HG03108 (cell line): Measurements from ENCODE around the gene CCL22.
"Not testable (repeated sequence)": the region's sequence is repeated elsewhere in the genome, so short reads cannot be mapped to it uniquely, and the experiment has no call there.

Experiments
- ATAC-seq: cut with Tn5 transposase; IDR thresholded peaks from one replicate; pipeline ENCODE4 v1.9.1; 2021; ENCODE audit warnings: moderate library complexity; ENCODE audit not compliant: unreplicated experiment

CCL22 gene

DNA sequence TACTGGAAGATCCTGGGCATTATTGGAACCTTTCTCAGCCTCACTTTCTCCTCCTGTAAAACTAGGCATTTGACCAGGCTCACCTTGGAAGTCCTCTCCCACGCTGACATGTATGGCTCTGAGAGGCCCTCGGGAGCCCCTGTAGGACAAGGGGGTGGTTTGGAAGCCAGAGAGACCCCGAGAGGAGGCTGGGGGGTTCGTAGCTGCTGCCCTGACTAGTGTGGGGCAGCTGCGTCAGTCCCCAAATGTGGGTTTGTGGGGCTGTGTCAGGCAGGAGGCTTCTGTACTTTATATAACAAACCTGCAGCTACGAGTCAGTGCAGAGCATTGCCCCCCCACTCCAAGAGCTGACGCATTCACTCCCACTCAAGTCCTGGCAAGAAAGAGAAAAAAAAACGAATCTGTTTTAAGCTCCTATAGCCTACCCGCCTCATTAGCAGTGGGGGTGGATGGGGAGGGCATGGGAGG lies 15.5 kb downstream of the CCL22 start:
- no peak for ATAC-seq

DNA sequence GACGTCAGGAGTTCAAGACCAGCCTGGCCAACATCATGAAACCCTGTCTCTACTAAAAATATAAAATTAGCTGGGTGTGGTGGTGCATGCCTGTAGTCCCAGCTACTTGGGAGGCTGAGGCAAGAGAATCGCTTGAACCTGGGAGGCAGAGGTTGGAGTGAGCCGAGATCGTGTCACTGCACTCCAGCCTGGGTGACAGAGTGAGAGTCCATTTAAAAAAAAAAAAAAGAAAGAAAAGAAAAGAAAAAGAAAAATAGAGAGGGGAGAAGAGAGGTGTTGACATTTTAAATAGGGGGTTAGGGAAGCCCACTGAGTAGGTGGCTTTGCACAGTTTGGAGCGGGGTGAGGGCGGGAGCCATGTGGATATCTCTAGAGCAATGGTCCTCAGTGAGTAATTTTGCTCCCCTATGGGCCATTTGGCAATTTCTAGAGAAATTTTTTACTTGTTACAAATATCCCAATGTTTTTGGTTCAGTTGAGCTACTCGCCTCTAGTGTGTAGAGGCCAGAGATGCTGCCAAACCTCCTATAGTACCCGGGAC lies 16.4 kb downstream of the CCL22 start:
- not testable (repeated sequence) for ATAC-seq

DNA sequence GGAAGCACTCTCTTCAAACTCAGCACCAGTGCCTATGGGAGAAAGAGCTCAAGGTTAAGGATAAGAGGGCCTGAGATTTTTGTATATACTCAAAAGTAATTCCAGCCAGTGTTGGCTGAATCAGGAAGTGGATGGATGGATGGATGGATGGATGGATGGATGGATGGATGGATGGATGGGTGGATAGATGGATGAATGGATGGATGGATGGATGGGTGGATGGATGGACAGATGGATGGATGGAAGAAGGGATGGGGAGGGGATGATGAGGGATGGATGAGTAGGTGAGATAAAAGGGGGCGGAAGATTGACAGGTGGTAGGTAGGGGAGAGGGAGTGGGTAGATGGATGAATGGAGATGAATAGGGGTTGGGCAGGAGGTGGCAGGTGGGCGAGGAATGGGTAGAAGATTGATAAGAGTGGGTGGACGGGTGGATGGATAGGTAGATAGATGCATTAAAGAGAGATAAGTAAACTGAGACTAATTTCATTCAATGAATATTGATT lies 17.8 kb downstream of the CCL22 start:
- no peak for ATAC-seq

- peak; percentile 68 for ATAC-seq
These were observed 18.7 kb downstream of the CCL22 start for GRCh38 chr16:57377080-57377841.

DNA sequence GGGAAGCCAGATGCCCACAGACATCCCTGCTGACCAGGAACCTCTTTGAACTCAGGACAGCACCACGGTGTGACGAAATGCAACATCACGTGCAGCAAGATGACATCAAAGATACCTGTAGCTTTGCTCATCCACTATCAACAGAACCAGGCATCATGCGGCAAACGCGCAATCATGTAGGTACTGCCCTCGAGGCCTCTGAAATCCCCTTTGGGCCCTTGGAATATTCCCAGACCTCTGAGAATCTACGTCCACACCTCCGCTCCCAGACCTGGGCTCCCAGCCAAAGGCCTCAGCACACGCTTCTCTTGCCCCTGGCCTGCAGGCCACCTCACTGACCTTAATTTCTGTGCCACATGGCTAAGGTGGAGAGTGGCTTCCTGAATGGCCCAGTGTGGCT lies 21.0 kb downstream of the CCL22 start:
- ATAC-seq = no peak

DNA sequence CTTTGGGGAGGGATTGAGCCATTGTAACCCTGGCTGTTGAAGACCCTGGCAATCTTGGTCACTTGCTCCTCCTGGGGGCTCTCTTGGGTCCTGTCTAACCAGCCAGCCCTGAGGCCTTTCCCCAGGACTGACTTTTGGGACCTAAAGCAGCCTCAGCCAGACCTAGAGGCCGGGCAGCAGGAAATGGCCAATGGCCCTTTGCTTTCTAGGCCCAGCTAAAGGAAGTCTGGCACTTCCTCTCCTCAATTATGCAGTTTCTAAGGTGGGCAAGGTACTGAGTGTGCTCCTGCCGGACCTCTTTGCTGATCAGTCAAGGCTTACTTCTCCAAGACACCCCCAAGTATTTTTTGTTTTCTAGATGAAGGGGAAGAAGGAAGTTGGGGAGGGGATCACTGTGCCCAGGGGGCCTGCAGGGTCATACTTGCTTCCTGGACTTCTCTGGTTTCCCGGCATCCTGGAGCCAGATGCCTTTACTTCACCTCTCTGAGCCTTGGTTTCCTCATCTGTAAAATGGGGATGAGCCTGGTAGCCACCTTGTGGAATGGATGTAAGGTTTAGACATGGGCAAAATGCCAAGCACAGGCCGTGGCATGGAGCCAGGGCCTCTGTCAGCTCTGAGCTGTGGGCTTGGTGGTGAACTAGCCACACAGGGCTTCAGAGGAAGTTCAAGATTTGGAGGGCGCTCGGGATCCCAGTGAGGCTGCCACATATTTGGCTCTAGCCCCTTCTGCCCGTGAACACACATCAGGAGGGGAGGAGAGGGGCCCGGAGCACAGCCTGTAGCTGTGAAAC lies 22.3 kb downstream of the CCL22 start:
- no peak for ATAC-seq

DNA sequence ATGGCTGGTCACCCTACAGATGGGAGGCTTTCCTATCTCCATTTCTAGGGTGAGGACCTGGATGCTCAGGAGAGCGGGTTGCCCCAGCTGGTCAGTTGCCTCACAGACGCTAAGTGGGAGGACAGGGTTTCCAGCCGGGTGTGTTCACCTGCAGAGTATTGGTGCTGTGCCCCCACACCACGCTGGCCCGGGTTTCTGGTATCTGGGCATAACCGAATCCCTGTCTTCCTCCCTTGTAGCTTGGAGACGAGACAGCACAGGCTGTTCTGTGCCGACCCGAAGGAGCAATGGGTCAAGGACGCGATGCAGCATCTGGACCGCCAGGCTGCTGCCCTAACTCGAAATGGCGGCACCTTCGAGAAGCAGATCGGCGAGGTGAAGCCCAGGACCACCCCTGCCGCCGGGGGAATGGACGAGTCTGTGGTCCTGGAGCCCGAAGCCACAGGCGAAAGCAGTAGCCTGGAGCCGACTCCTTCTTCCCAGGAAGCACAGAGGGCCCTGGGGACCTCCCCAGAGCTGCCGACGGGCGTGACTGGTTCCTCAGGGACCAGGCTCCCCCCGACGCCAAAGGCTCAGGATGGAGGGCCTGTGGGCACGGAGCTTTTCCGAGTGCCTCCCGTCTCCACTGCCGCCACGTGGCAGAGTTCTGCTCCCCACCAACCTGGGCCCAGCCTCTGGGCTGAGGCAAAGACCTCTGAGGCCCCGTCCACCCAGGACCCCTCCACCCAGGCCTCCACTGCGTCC lies 23.4 kb downstream of the CCL22 start:
- ATAC-seq = no peak

DNA sequence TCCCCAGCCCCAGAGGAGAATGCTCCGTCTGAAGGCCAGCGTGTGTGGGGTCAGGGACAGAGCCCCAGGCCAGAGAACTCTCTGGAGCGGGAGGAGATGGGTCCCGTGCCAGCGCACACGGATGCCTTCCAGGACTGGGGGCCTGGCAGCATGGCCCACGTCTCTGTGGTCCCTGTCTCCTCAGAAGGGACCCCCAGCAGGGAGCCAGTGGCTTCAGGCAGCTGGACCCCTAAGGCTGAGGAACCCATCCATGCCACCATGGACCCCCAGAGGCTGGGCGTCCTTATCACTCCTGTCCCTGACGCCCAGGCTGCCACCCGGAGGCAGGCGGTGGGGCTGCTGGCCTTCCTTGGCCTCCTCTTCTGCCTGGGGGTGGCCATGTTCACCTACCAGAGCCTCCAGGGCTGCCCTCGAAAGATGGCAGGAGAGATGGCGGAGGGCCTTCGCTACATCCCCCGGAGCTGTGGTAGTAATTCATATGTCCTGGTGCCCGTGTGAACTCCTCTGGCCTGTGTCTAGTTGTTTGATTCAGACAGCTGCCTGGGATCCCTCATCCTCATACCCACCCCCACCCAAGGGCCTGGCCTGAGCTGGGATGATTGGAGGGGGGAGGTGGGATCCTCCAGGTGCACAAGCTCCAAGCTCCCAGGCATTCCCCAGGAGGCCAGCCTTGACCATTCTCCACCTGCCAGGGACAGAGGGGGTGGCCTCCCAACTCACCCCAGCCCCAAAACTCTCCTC lies 24.1 kb downstream of the CCL22 start:
- no peak for ATAC-seq

DNA sequence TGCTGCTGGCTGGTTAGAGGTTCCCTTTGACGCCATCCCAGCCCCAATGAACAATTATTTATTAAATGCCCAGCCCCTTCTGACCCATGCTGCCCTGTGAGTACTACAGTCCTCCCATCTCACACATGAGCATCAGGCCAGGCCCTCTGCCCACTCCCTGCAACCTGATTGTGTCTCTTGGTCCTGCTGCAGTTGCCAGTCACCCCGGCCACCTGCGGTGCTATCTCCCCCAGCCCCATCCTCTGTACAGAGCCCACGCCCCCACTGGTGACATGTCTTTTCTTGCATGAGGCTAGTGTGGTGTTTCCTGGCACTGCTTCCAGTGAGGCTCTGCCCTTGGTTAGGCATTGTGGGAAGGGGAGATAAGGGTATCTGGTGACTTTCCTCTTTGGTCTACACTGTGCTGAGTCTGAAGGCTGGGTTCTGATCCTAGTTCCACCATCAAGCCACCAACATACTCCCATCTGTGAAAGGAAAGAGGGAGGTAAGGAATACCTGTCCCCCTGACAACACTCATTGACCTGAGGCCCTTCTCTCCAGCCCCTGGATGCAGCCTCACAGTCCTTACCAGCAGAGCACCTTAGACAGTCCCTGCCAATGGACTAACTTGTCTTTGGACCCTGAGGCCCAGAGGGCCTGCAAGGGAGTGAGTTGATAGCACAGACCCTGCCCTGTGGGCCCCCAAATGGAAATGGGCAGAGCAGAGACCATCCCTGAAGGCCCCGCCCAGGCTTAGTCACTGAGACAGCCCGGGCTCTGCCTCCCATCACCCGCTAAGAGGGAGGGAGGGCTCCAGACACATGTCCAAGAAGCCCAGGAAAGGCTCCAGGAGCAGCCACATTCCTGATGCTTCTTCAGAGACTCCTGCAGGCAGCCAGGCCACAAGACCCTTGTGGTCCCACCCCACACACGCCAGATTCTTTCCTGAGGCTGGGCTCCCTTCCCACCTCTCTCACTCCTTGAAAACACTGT lies 25.0 kb downstream of the CCL22 start:
- ATAC-seq = no peak

- ATAC-seq = no peak
These were observed 25.9 kb downstream of the CCL22 start for GRCh38 chr16:57384248-57385070.

- ATAC-seq = no peak
These were observed 26.5 kb downstream of the CCL22 start for GRCh38 chr16:57385083-57385482.

DNA sequence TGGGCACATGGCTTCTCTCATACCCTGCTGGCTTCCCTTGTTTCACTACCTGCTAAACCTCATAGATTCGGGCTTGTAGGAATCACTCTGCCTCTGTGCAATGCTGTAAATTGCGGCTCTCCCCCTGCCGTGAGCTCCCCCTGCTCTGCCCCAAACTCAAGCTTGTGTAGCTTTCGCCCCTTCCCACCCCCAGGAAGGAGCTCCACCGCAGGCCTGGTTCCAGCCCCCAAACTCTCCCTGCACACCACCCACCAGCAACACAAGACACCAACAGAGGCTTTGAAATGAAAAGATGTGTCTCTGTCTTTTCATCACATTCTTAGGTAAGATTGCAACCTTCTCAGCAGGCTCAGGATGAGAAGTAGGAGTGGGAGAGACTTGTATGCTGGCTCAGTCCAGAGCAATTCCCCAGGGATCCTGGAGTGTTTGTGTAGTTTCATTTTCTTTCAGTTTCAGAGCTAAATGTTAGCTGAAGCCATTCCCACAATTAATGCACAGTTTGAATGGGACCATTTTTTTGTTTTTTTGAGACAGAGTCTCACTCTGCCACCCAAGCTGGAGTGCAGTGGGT lies 27.9 kb downstream of the CCL22 start:
- no peak for ATAC-seq

- ATAC-seq = no peak
These were observed 29.2 kb downstream of the CCL22 start for GRCh38 chr16:57387598-57388354.

DNA sequence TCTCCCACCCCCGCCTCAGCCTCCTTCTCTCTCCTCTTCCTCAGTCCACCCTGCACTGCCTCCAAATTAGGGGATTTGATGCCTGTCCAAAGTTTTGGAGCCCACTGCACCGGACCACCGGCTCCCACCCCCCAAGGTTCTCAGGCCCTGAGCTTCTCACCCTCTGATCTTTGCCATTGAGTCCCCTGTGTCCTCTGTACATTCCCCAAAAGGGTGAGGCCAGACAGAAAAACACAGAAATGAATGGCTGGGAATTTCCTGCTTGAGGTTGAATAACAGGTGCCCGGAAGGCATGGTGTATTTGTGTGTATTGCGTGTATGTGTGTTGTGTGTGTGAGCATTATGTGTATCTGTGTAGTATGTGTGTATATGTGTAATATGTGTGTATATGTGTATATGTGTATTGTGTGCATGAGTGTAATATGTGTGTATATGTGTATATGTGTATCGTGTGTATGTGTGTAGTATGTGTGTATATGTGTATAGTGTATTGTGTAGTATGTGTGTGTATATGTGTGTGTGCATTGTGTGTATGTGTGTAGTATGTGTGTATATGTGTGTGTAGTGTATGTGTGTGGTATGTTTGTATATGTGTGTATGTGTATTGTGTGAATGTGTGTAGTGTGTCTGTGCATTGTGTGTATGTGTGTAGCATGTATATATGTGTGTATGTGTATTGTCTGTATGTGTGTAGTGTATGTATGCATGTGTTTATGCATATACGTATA lies 29.9 kb downstream of the CCL22 start:
- ATAC-seq = no peak

DNA sequence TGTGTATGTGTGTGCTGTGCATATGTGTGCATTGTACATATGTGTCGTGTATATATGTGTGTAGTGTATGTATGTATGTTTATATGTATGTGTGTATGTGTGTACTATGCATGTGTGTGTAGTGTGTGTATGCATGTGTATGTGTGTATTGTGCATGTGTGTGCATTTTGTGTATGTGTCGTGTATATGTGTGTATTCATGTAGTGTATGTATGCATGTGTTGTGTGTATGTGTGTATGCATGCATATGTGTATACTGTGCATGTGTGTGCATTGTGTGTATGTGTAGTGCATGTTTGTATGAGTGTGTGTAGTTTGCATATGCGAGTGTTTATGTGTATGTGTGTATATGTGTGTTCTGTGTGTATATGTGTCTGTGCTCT lies 30.5 kb downstream of the CCL22 start:
- no peak for ATAC-seq

GRCh38 chr16:57390636-57391295 lies 32.2 kb downstream of the CCL22 start:
- no peak for ATAC-seq
